RCC 7860 (cell line): ENCODE measurements around the gene GPRC5D.

Experiments
- DNase-seq: peaks from one replicate; pipeline ENCODE4 v3.0.0-alpha.2; 2015; ENCODE audit warnings: low spot score
- FAIRE-seq: peaks from 2 replicates; lab custom pipeline; 2012; peaks lifted over from hg19 to GRCh38; lab: Jason Lieb, UNC

The GPRC5D gene

GRCh38 chr12:12891080-12891880, 60.7 kb downstream of the GPRC5D start, which contains the start of gene GPRC5A:
GPRC5A (plus strand) TSS chr12:12891562; CDS start chr12:12908250, 16,688 bp downstream.
- FAIRE-seq, result peak; percentile 54

More at GRCh38 chr12:12891080-12891880, 60.7 kb downstream of the GPRC5D start, which contains the start of gene GPRC5A:
- peak; percentile 86 for DNase-seq
